Measurements from ENCODE around the gene NRROS.

Gene NRROS

GRCh38 chr3:196651819-196652218 lies 12.3 kb downstream of the NRROS start:
- DNase-seq, result no peak

- no peak for DNase-seq
These were observed 13.7 kb downstream of the NRROS start for GRCh38 chr3:196652961-196653795.

- DNase-seq, result no peak
These were observed 14.7 kb downstream of the NRROS start for GRCh38 chr3:196654006-196654734.

GRCh38 chr3:196654735-196655090 lies 15.2 kb downstream of the NRROS start:
- no peak for DNase-seq

GRCh38 chr3:196655496-196655895 lies 16.0 kb downstream of the NRROS start:
- no peak for DNase-seq

- no peak for DNase-seq
These were observed 16.7 kb downstream of the NRROS start for GRCh38 chr3:196656213-196656612.

GRCh38 chr3:196659901-196660351 lies 20.4 kb downstream of the NRROS start:
- no peak for DNase-seq

GRCh38 chr3:196660381-196661166 lies 21.1 kb downstream of the NRROS start:
- peak; percentile 67 for DNase-seq

- DNase-seq, result peak; percentile 57
These were observed 21.9 kb downstream of the NRROS start for GRCh38 chr3:196661400-196661799.

- DNase-seq, result peak; percentile 57
These were observed 22.5 kb downstream of the NRROS start for GRCh38 chr3:196662033-196662432.

GRCh38 chr3:196662711-196663571 lies 23.4 kb downstream of the NRROS start:
- DNase-seq, result no peak

- peak; percentile 85 for DNase-seq
These were observed 26.7 kb downstream of the NRROS start for GRCh38 chr3:196666001-196666867.

- DNase-seq, result no peak
These were observed 27.7 kb downstream of the NRROS start for GRCh38 chr3:196667056-196667825.

GRCh38 chr3:196670339-196670738 lies 30.8 kb downstream of the NRROS start:
- DNase-seq, result no peak

- DNase-seq, result no peak
These were observed 34.1 kb downstream of the NRROS start for GRCh38 chr3:196673632-196674031.

- no peak for DNase-seq
These were observed 37.9 kb downstream of the NRROS start for GRCh38 chr3:196677353-196677752.

- DNase-seq, result no peak
These were observed 38.4 kb downstream of the NRROS start for GRCh38 chr3:196677931-196678330.

GRCh38 chr3:196684548-196685407 lies 45.3 kb downstream of the NRROS start:
- DNase-seq, result peak; percentile 13

- no peak for DNase-seq
These were observed 46.9 kb downstream of the NRROS start for GRCh38 chr3:196686436-196686835.

GRCh38 chr3:196688349-196688748 lies 48.9 kb downstream of the NRROS start:
- no peak for DNase-seq
